ENCODE data around the gene PCSK1.

PCSK1 gene

GRCh38 chr5:96433066-96433447, at the start of gene PCSK1:
PCSK1 (minus strand) TSS chr5:96433248; CDS start chr5:96433042, 206 bp downstream.
- Histone ChIP-seq H2AFZ (ENCODE audit: low read length) (no peak within 1 kb of the TSS), H3K27me3 (ENCODE audit: insufficient read depth, low read length, poor library complexity, severe bottlenecking) (no peaks in the 10 kb centered on the region), H3K4me2 (ENCODE audit: low read depth, low read length, poor library complexity, severe bottlenecking) (no peak within 1 kb of the TSS)

DNA sequence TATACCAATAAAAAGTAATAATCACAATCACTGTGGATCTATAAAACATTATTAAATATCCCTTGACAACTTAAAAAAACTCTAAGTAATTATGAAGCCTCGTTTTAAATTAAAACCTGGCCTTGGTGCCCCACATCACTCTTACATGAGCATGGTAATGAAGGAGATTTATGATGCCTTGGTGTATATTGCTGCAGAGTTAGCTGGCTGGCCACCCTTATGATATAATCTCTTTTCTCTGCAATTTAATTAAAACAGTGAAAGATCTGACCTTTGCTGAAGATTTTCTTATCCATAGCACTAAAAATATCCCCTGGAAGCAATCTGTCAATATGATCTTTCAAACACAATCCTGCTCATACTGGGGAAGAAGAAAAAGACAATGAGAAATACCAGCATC, 48.8 kb upstream of the PCSK1 start:
- Histone ChIP-seq H3K4me2 (ENCODE audit: low read depth, low read length, poor library complexity, severe bottlenecking) (no peak overlapping the region), H3K9me2 (replicated peaks; ENCODE audit: low read depth, low read length) (0 out of 2 replicates have a peak, but pooled peaks cover 3% of the 10 kb centered on the region), H3K4me3 (ENCODE audit: low read length, poor library complexity, severe bottlenecking) (no peak overlapping the region), H3K4me1 (ENCODE audit: insufficient read depth, low read length, poor library complexity, severe bottlenecking) (no peaks in the 10 kb centered on the region), H3K79me2 (ENCODE audit: insufficient read depth, low read length) (no peaks in the 10 kb centered on the region), H3K9ac (ENCODE audit: low read depth, low read length, poor library complexity, severe bottlenecking) (no peak overlapping the region), H4K20me1 (ENCODE audit: insufficient read depth, low read length, poor library complexity, severe bottlenecking) (no peaks in the 10 kb centered on the region), H2AFZ (ENCODE audit: low read length) (no peak overlapping the region), H3F3A (ENCODE audit: low read depth) (no peaks in the 10 kb centered on the region), H3K9me3 (ENCODE audit: insufficient read depth, low read depth, low read length) (no peaks in the 10 kb centered on the region), H3K36me3 (ENCODE audit: insufficient read depth, low read length) (no peaks in the 10 kb centered on the region), H3K27me3 (ENCODE audit: insufficient read depth, low read length, poor library complexity, severe bottlenecking) (no peaks in the 10 kb centered on the region)
- TF ChIP-seq, protein P1, sequence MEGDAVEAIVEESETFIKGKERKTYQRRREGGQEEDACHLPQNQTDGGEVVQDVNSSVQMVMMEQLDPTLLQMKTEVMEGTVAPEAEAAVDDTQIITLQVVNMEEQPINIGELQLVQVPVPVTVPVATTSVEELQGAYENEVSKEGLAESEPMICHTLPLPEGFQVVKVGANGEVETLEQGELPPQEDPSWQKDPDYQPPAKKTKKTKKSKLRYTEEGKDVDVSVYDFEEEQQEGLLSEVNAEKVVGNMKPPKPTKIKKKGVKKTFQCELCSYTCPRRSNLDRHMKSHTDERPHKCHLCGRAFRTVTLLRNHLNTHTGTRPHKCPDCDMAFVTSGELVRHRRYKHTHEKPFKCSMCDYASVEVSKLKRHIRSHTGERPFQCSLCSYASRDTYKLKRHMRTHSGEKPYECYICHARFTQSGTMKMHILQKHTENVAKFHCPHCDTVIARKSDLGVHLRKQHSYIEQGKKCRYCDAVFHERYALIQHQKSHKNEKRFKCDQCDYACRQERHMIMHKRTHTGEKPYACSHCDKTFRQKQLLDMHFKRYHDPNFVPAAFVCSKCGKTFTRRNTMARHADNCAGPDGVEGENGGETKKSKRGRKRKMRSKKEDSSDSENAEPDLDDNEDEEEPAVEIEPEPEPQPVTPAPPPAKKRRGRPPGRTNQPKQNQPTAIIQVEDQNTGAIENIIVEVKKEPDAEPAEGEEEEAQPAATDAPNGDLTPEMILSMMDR (conservative IDR thresholded peaks at IDR 0.05; ENCODE audit: low read length) = no peak
- TF ChIP-seq EZH2phosphoT487 (IDR thresholded peaks at IDR 0.05; ENCODE audit: borderline replicate concordance) = no peak

More at GRCh38 chr5:96433066-96433447, at the start of gene PCSK1:
- H3K9me2 ChIP-seq (replicated peaks; ENCODE audit: low read depth, low read length) = no peaks in the 10 kb centered on the region
- H3K9me3 ChIP-seq (ENCODE audit: insufficient read depth, low read depth, low read length) = no peaks in the 10 kb centered on the region; the same call in 1 of the 2 replicates
- H3K36me3 ChIP-seq (ENCODE audit: insufficient read depth, low read length) = no peaks in the 10 kb centered on the region
- H3K9ac ChIP-seq (ENCODE audit: low read depth, low read length, poor library complexity, severe bottlenecking) = no peak within 1 kb of the TSS
- H4K20me1 ChIP-seq (ENCODE audit: insufficient read depth, low read length, poor library complexity, severe bottlenecking) = no peaks in the 10 kb centered on the region
- TF ChIP-seq, protein P1 (conservative IDR thresholded peaks at IDR 0.05; ENCODE audit: low read length) = no peak
- no peak for TF ChIP-seq EZH2phosphoT487 (IDR thresholded peaks at IDR 0.05; ENCODE audit: borderline replicate concordance)
- no peaks in the 10 kb centered on the region for H3F3A ChIP-seq (ENCODE audit: low read depth)
- H3K4me3 ChIP-seq (ENCODE audit: low read length, poor library complexity, severe bottlenecking) = no peak within 1 kb of the TSS
- no peaks in the 10 kb centered on the region for H3K4me1 ChIP-seq (ENCODE audit: insufficient read depth, low read length, poor library complexity, severe bottlenecking)
- H3K79me2 ChIP-seq (ENCODE audit: insufficient read depth, low read length) = no peaks in the 10 kb centered on the region

DNA sequence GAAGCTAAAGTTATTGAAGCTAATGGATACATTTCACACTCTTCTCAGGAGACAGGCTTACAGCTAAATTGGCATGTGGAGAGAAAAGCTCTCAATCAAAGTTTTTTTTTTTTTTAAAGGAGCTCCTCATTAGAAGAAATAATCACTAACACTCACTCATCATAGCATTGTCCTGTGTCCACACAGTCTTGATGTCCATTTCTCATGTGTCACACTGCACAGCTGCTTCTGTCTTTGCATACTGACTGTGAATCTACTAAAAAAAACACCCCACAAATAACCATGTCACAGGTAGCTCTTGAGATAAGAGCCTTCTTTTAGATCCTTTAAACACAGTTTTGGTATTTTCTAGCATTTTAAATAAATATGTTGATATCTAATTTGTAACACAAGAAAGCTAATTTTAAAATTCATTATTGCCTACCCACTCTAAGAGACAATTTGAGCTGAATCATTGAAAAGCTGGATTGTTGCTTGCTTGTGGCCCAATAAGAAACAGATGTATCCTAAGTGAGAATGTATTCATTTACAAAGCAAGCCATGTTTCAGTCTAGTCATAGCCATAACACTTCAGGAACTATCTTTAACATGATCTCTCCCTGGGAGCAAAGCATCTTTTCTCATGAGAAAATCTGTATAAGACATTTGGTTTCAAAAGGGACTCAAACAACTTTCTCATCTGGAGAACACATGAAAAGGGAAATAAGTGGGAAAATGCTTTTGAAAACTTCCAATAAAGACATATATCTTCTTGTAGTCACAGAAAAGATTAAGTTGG, 48.1 kb upstream of the PCSK1 start:
- Histone ChIP-seq H3K79me2 (ENCODE audit: insufficient read depth, low read length) (no peaks in the 10 kb centered on the region), H3K4me2 (ENCODE audit: low read depth, low read length, poor library complexity, severe bottlenecking) (no peak overlapping the region), H3K4me3 (ENCODE audit: low read length, poor library complexity, severe bottlenecking) (no peak overlapping the region), H3F3A (ENCODE audit: low read depth) (no peaks in the 10 kb centered on the region), H3K36me3 (ENCODE audit: insufficient read depth, low read length) (no peaks in the 10 kb centered on the region), H3K9me2 (replicated peaks; ENCODE audit: low read depth, low read length) (0 out of 2 replicates have a peak, but pooled peaks cover 3% of the 10 kb centered on the region), H4K20me1 (ENCODE audit: insufficient read depth, low read length, poor library complexity, severe bottlenecking) (no peaks in the 10 kb centered on the region), H3K9ac (ENCODE audit: low read depth, low read length, poor library complexity, severe bottlenecking) (no peak overlapping the region), H3K27me3 (ENCODE audit: insufficient read depth, low read length, poor library complexity, severe bottlenecking) (no peaks in the 10 kb centered on the region), H2AFZ (ENCODE audit: low read length) (no peak overlapping the region), H3K9me3 (ENCODE audit: insufficient read depth, low read depth, low read length) (no peaks in the 10 kb centered on the region), H3K4me1 (ENCODE audit: insufficient read depth, low read length, poor library complexity, severe bottlenecking) (no peaks in the 10 kb centered on the region)
- TF ChIP-seq EZH2phosphoT487 (IDR thresholded peaks at IDR 0.05; ENCODE audit: borderline replicate concordance) = no peak
- TF ChIP-seq, protein P1 (conservative IDR thresholded peaks at IDR 0.05; ENCODE audit: low read length) = no peak

Measured in Loucy (cell line).